GM23338 (cell line): Measurements from ENCODE around the gene SLC9A9. TPM values are rescaled to one million over a fixed set of nuclear protein-coding genes. Genes with fewer than 3 reads are reported as not detected.

Source experiments
- ATAC-seq: fragments of 200-7000 bp; cut with Tn5 transposase; 3 replicates; pipeline ENCODE4 v1.9.1; 2020
- DNase-seq: peaks from one replicate; pipeline ENCODE4 v3.0.0-alpha.2; 2015; ENCODE audit warnings: low spot score
- H2AFZ ChIP-seq: fragments of 200-600 bp; sonication (generic); 2 replicates; pipeline ENCODE4 v1.8.0; 2016; ENCODE audit warnings: antibody characterized with exemption, mild to moderate bottlenecking, moderate library complexity
- H3F3A ChIP-seq: fragments of 200-600 bp; sonication (generic); replicated peaks from 2 replicates; pipeline ENCODE4 v1.8.0; 2017; ENCODE audit warnings: antibody characterized with exemption, mixed run types, low read depth
- H3K27ac ChIP-seq: fragments of 200-600 bp; sonication (generic); 2 replicates; pipeline ENCODE4 v1.6.1; 2016; ENCODE audit warnings: low read depth
- H3K27me3 ChIP-seq: fragments of 200-600 bp; sonication (generic); 2 replicates; pipeline ENCODE4 v1.8.0; 2016; ENCODE audit warnings: mild to moderate bottlenecking, mixed run types, moderate library complexity; ENCODE audit not compliant: insufficient read depth
- H3K36me3 ChIP-seq: fragments of 200-600 bp; sonication (generic); 2 replicates; pipeline ENCODE4 v1.8.0; 2016; ENCODE audit warnings: mild to moderate bottlenecking; ENCODE audit not compliant: insufficient read depth
- H3K4me1 ChIP-seq: fragments of 200-600 bp; sonication (generic); 2 replicates; pipeline ENCODE4 v1.8.0; 2016; ENCODE audit warnings: mild to moderate bottlenecking, moderate library complexity; ENCODE audit not compliant: insufficient read depth
- H3K4me2 ChIP-seq: fragments of 200-600 bp; sonication (generic); 2 replicates; pipeline ENCODE4 v1.7.1; 2017; ENCODE audit warnings: mixed run types
- H3K4me3 ChIP-seq: fragments of 200-600 bp; sonication (generic); 2 replicates; pipeline ENCODE4 v1.6.1; 2016; ENCODE audit warnings: mixed run types
- H3K79me2 ChIP-seq: fragments of 200-600 bp; sonication (generic); replicated peaks from 2 replicates; pipeline ENCODE4 v1.8.0; 2017; ENCODE audit warnings: mild to moderate bottlenecking; ENCODE audit not compliant: insufficient read depth
- H3K9me2 ChIP-seq: fragments of 200-600 bp; sonication (generic); 2 replicates; pipeline ENCODE4 v1.8.0; 2017; ENCODE audit not compliant: insufficient read depth
- H4K20me1 ChIP-seq: fragments of 200-600 bp; sonication (generic); replicated peaks from 2 replicates; pipeline ENCODE4 v1.8.0; 2017; ENCODE audit warnings: mild to moderate bottlenecking; ENCODE audit not compliant: insufficient read depth
- H3K27ac Mint-ChIP-seq: 2 replicates; pipeline ENCODE4 v1.8.0; 2020; ENCODE audit warnings: inconsistent platforms, mild to moderate bottlenecking, moderate library complexity, mixed read lengths
- H3K27me3 Mint-ChIP-seq: 3 replicates; pipeline ENCODE4 v1.8.0; 2022; ENCODE audit warnings: low read depth, mild to moderate bottlenecking, moderate library complexity, mixed read lengths, inconsistent platforms; ENCODE audit not compliant: insufficient read depth, poor library complexity
- H3K36me3 Mint-ChIP-seq: 3 replicates; pipeline ENCODE4 v1.8.0; 2021; ENCODE audit warnings: low read depth, mild to moderate bottlenecking, inconsistent platforms, moderate library complexity, mixed read lengths
- H3K4me1 Mint-ChIP-seq: 3 replicates; pipeline ENCODE4 v1.8.0; 2020; ENCODE audit warnings: mild to moderate bottlenecking, inconsistent platforms, mixed read lengths
- H3K4me3 Mint-ChIP-seq: 3 replicates; pipeline ENCODE4 v1.8.0; 2021; ENCODE audit warnings: moderate library complexity, mild to moderate bottlenecking, inconsistent platforms, mixed read lengths
- H3K9me3 Mint-ChIP-seq: 3 replicates; pipeline ENCODE4 v1.8.0; 2020; ENCODE audit warnings: moderate library complexity, mild to moderate bottlenecking, inconsistent platforms, mixed read lengths
- CREB1 ChIP-seq: fragments of 250-450 bp; sonication (Bioruptor Pico); IDR thresholded peaks from 2 replicates; pipeline ENCODE4 v1.5.0; 2020; ENCODE audit warnings: low read depth, mild to moderate bottlenecking, moderate library complexity
- EZH2 ChIP-seq: fragments of 200-600 bp; sonication (generic); IDR thresholded peaks from one replicate; pipeline ENCODE4 v1.8.0; 2017; ENCODE audit warnings: antibody characterized with exemption, mild to moderate bottlenecking, low read depth; ENCODE audit not compliant: unreplicated experiment
- EZH2phosphoT487 ChIP-seq: fragments of 200-600 bp; sonication (generic); IDR thresholded peaks from one replicate; pipeline ENCODE4 v1.8.1; 2018; ENCODE audit warnings: antibody characterized with exemption; ENCODE audit not compliant: unreplicated experiment
- JUNB ChIP-seq: IDR thresholded peaks from one replicate; pipeline ENCODE4 v1.6.1; 2016; ENCODE audit warnings: antibody characterized with exemption; ENCODE audit not compliant: unreplicated experiment
- NANOG ChIP-seq: IDR thresholded peaks from 2 replicates; pipeline ENCODE4 v1.6.1; 2016; ENCODE audit warnings: antibody characterized with exemption, borderline replicate concordance
- POLR2AphosphoS5 ChIP-seq: IDR thresholded peaks from 2 replicates; pipeline ENCODE4 v1.6.1; 2016; ENCODE audit warnings: antibody characterized with exemption, low read depth
- STAT1 ChIP-seq: IDR thresholded peaks from one replicate; pipeline ENCODE4 v1.6.1; 2016; ENCODE audit warnings: antibody characterized with exemption; ENCODE audit not compliant: unreplicated experiment
- ZNF114 ChIP-seq: fragments of 250-450 bp; sonication (Bioruptor Pico); IDR thresholded peaks from 2 replicates; pipeline ENCODE4 v1.5.0; 2020; ENCODE audit warnings: mild to moderate bottlenecking, moderate library complexity
- polyA plus RNA-seq: library from polyadenylated mRNA; unstranded; fragments of >200 nt; fragmentation: Nextera tagmentation; extraction: Ambion mirVana; gene quantifications from 2 replicates; pipeline ENCODE4 v1.2.1, GENCODE V29; 2016
- total RNA-seq: library from RNA; depleted of rRNA; stranded (reverse); fragments of >200 nt; shearing (Covaris generic); gene quantifications from 2 replicates; pipeline ENCODE4 v1.2.3, GENCODE V29; 2014
- TF ChIP-seq, protein P1 (sequence below), 2 experiments: fragments of 200-600 bp in 1 of 2; sonication (generic) in 1 of 2; conservative IDR thresholded peaks; 2 replicates each; pipeline versions ENCODE4 v1.5.1 to v1.6.1; 2016 to 2017; ENCODE audit warnings: antibody characterized with exemption in 2 of 2, low read depth in 2 of 2, mild to moderate bottlenecking in 2 of 2, moderate library complexity in 1 of 2
- TF ChIP-seq, protein P2 (sequence below): fragments of 250-450 bp; sonication (Bioruptor Pico); IDR thresholded peaks from 2 replicates; pipeline ENCODE4 v1.5.0; 2020; ENCODE audit warnings: mild to moderate bottlenecking, moderate library complexity
- TF ChIP-seq, protein P3 (sequence below): IDR thresholded peaks from one replicate; pipeline ENCODE4 v1.6.1; 2018; ENCODE audit warnings: antibody characterized with exemption; ENCODE audit not compliant: unreplicated experiment

Gene SLC9A9
- total and polyA plus RNA-seq, 2 experiments from 2014 or later = 1.3 to 1.6 TPM

GRCh38 chr3:143525408-143525807 lies 322.9 kb downstream of the SLC9A9 start:
- Histone ChIP-seq H3K4me2 (no peak overlapping the region), H3K4me3 (no peak overlapping the region), H3K27me3 (no peaks in the 10 kb centered on the region), H3K4me1 (no peaks in the 10 kb centered on the region), H3K36me3 (no peaks in the 10 kb centered on the region), H2AFZ (no peak overlapping the region), H3K27ac (no peak overlapping the region), H3F3A (no peaks in the 10 kb centered on the region), H3K9me2 (peaks cover 7% of the 10 kb centered on the region), H3K79me2 (no peaks in the 10 kb centered on the region), H4K20me1 (no peaks in the 10 kb centered on the region)
- Mint-ChIP-seq H3K4me3 (no peak overlapping the region), H3K4me1 (peaks cover under 1% of the 10 kb centered on the region; the same call in 1 of the 3 replicates), H3K36me3 (no peaks in the 10 kb centered on the region), H3K27me3 (no peaks in the 10 kb centered on the region), H3K27ac (no peak overlapping the region), H3K9me3 (no peaks in the 10 kb centered on the region)
- TF ChIP-seq NANOG = no peak
- DNase-seq (no peak), ATAC-seq (no peak)

- no peak overlapping the region for H3K4me3 ChIP-seq
- Mint-ChIP-seq H3K4me1 (peaks cover 19% of the 10 kb centered on the region), H3K4me3 (no peak overlapping the region), H3K27ac (no peak overlapping the region), H3K36me3 (no peaks in the 10 kb centered on the region), H3K9me3 (no peaks in the 10 kb centered on the region), H3K27me3 (no peaks in the 10 kb centered on the region)
- DNase-seq = no peak
- no peak overlapping the region for H2AFZ ChIP-seq
- H3K79me2 ChIP-seq = no peaks in the 10 kb centered on the region
- H3K9me2 ChIP-seq = peaks cover 3% of the 10 kb centered on the region
- no peaks in the 10 kb centered on the region for H3K27me3 ChIP-seq
- H3K4me2 ChIP-seq = no peak overlapping the region
- H3K27ac ChIP-seq = no peak overlapping the region
- H3K36me3 ChIP-seq = no peaks in the 10 kb centered on the region
- no peak for ATAC-seq
- H4K20me1 ChIP-seq = no peaks in the 10 kb centered on the region
- no peaks in the 10 kb centered on the region for H3K4me1 ChIP-seq
- no peaks in the 10 kb centered on the region for H3F3A ChIP-seq
- TF ChIP-seq NANOG = no peak
- no peak for TF ChIP-seq POLR2AphosphoS5
- TF ChIP-seq, protein P1, sequence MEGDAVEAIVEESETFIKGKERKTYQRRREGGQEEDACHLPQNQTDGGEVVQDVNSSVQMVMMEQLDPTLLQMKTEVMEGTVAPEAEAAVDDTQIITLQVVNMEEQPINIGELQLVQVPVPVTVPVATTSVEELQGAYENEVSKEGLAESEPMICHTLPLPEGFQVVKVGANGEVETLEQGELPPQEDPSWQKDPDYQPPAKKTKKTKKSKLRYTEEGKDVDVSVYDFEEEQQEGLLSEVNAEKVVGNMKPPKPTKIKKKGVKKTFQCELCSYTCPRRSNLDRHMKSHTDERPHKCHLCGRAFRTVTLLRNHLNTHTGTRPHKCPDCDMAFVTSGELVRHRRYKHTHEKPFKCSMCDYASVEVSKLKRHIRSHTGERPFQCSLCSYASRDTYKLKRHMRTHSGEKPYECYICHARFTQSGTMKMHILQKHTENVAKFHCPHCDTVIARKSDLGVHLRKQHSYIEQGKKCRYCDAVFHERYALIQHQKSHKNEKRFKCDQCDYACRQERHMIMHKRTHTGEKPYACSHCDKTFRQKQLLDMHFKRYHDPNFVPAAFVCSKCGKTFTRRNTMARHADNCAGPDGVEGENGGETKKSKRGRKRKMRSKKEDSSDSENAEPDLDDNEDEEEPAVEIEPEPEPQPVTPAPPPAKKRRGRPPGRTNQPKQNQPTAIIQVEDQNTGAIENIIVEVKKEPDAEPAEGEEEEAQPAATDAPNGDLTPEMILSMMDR (conservative IDR thresholded peaks at IDR 0.05; ENCODE audit: low read depth in 2 of 2) = no peak
- no peak for TF ChIP-seq ZNF114 (CRISPR knock-in tag)
- no peak for TF ChIP-seq STAT1
- TF ChIP-seq, protein P2, sequence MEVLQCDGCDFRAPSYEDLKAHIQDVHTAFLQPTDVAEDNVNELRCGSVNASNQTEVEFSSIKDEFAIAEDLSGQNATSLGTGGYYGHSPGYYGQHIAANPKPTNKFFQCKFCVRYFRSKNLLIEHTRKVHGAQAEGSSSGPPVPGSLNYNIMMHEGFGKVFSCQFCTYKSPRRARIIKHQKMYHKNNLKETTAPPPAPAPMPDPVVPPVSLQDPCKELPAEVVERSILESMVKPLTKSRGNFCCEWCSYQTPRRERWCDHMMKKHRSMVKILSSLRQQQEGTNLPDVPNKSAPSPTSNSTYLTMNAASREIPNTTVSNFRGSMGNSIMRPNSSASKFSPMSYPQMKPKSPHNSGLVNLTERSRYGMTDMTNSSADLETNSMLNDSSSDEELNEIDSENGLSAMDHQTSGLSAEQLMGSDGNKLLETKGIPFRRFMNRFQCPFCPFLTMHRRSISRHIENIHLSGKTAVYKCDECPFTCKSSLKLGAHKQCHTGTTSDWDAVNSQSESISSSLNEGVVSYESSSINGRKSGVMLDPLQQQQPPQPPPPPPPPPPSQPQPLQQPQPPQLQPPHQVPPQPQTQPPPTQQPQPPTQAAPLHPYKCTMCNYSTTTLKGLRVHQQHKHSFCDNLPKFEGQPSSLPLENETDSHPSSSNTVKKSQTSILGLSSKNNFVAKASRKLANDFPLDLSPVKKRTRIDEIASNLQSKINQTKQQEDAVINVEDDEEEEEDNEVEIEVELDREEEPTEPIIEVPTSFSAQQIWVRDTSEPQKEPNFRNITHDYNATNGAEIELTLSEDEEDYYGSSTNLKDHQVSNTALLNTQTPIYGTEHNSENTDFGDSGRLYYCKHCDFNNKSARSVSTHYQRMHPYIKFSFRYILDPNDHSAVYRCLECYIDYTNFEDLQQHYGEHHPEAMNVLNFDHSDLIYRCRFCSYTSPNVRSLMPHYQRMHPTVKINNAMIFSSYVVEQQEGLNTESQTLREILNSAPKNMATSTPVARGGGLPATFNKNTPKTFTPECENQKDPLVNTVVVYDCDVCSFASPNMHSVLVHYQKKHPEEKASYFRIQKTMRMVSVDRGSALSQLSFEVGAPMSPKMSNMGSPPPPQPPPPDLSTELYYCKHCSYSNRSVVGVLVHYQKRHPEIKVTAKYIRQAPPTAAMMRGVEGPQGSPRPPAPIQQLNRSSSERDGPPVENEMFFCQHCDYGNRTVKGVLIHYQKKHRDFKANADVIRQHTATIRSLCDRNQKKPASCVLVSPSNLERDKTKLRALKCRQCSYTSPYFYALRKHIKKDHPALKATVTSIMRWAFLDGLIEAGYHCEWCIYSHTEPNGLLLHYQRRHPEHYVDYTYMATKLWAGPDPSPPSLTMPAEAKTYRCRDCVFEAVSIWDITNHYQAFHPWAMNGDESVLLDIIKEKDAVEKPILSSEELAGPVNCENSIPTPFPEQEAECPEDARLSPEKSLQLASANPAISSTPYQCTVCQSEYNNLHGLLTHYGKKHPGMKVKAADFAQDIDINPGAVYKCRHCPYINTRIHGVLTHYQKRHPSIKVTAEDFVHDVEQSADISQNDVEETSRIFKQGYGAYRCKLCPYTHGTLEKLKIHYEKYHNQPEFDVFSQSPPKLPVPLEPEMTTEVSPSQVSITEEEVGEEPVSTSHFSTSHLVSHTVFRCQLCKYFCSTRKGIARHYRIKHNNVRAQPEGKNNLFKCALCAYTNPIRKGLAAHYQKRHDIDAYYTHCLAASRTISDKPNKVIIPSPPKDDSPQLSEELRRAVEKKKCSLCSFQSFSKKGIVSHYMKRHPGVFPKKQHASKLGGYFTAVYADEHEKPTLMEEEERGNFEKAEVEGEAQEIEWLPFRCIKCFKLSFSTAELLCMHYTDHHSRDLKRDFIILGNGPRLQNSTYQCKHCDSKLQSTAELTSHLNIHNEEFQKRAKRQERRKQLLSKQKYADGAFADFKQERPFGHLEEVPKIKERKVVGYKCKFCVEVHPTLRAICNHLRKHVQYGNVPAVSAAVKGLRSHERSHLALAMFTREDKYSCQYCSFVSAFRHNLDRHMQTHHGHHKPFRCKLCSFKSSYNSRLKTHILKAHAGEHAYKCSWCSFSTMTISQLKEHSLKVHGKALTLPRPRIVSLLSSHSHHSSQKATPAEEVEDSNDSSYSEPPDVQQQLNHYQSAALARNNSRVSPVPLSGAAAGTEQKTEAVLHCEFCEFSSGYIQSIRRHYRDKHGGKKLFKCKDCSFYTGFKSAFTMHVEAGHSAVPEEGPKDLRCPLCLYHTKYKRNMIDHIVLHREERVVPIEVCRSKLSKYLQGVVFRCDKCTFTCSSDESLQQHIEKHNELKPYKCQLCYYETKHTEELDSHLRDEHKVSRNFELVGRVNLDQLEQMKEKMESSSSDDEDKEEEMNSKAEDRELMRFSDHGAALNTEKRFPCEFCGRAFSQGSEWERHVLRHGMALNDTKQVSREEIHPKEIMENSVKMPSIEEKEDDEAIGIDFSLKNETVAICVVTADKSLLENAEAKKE = no peak
- no peak for TF ChIP-seq EZH2
- TF ChIP-seq CREB1 (CRISPR knock-in tag) = no peak
- TF ChIP-seq, protein P3, sequence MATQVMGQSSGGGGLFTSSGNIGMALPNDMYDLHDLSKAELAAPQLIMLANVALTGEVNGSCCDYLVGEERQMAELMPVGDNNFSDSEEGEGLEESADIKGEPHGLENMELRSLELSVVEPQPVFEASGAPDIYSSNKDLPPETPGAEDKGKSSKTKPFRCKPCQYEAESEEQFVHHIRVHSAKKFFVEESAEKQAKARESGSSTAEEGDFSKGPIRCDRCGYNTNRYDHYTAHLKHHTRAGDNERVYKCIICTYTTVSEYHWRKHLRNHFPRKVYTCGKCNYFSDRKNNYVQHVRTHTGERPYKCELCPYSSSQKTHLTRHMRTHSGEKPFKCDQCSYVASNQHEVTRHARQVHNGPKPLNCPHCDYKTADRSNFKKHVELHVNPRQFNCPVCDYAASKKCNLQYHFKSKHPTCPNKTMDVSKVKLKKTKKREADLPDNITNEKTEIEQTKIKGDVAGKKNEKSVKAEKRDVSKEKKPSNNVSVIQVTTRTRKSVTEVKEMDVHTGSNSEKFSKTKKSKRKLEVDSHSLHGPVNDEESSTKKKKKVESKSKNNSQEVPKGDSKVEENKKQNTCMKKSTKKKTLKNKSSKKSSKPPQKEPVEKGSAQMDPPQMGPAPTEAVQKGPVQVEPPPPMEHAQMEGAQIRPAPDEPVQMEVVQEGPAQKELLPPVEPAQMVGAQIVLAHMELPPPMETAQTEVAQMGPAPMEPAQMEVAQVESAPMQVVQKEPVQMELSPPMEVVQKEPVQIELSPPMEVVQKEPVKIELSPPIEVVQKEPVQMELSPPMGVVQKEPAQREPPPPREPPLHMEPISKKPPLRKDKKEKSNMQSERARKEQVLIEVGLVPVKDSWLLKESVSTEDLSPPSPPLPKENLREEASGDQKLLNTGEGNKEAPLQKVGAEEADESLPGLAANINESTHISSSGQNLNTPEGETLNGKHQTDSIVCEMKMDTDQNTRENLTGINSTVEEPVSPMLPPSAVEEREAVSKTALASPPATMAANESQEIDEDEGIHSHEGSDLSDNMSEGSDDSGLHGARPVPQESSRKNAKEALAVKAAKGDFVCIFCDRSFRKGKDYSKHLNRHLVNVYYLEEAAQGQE = no peak
- TF ChIP-seq EZH2phosphoT487 = no peak
- no peak for TF ChIP-seq JUNB
Observed at GRCh38 chr3:143521803-143522202, 326.5 kb downstream of the SLC9A9 start.
